HEK293 (cell line): ENCODE measurements around the gene UROC1.

ENCODE experiments used
- HOXD13 ChIP-seq: sonication (generic); formaldehyde crosslinking; IDR thresholded peaks from 2 replicates; pipeline ENCODE4 v1.8.0; 2022; ENCODE audit warnings: missing genetic modification reagents, borderline replicate concordance
- IKZF3 ChIP-seq: fragments of 450-650 bp; IDR thresholded peaks from 2 replicates; pipeline ENCODE4 v1.5.0; 2018; ENCODE audit warnings: missing biosample characterization, mild to moderate bottlenecking, missing genetic modification characterization, moderate library complexity
- ZBTB17 ChIP-seq: fragments of 450-650 bp; formaldehyde crosslinking; IDR thresholded peaks from 2 replicates; pipeline ENCODE4 v1.5.1; 2016; ENCODE audit warnings: missing biosample characterization, missing genetic modification characterization
- ZBTB20 ChIP-seq: fragments of 450-650 bp; formaldehyde crosslinking; IDR thresholded peaks from 2 replicates; pipeline ENCODE4 v1.5.1; 2016; ENCODE audit warnings: missing biosample characterization, missing genetic modification characterization
- ZBTB7A ChIP-seq: fragments of 450-650 bp; formaldehyde crosslinking; IDR thresholded peaks from 2 replicates; pipeline ENCODE4 v1.5.1; 2016; ENCODE audit warnings: low read depth, missing biosample characterization, missing genetic modification characterization
- ZEB2 ChIP-seq: fragments of 450-650 bp; formaldehyde crosslinking; IDR thresholded peaks from 2 replicates; pipeline ENCODE4 v1.5.1; 2016; ENCODE audit warnings: missing biosample characterization, missing genetic modification characterization
- ZFP3 ChIP-seq: fragments of 450-650 bp; formaldehyde crosslinking; IDR thresholded peaks from 2 replicates; pipeline ENCODE4 v1.5.1; 2016; ENCODE audit warnings: low read depth, missing biosample characterization, missing genetic modification characterization
- ZFP37 ChIP-seq: fragments of 450-650 bp; formaldehyde crosslinking; IDR thresholded peaks from 2 replicates; pipeline ENCODE4 v1.5.1; 2016; ENCODE audit warnings: missing biosample characterization, missing genetic modification characterization
- ZNF221 ChIP-seq: fragments of 450-650 bp; formaldehyde crosslinking; IDR thresholded peaks from 2 replicates; pipeline ENCODE4 v1.5.1; 2017; ENCODE audit warnings: missing biosample characterization, missing genetic modification characterization, borderline replicate concordance
- ZNF24 ChIP-seq: fragments of 450-650 bp; formaldehyde crosslinking; IDR thresholded peaks from 2 replicates; pipeline ENCODE4 v1.5.1; 2016; ENCODE audit warnings: missing biosample characterization, missing genetic modification characterization
- ZNF324 ChIP-seq: fragments of 450-650 bp; formaldehyde crosslinking; IDR thresholded peaks from 2 replicates; pipeline ENCODE4 v1.5.1; 2016; ENCODE audit warnings: missing biosample characterization, missing genetic modification characterization
- ZNF341 ChIP-seq: fragments of 450-650 bp; formaldehyde crosslinking; IDR thresholded peaks from 2 replicates; pipeline ENCODE4; 2016; ENCODE audit warnings: low read depth, missing biosample characterization, missing genetic modification characterization
- ZNF354C ChIP-seq: fragments of 450-650 bp; formaldehyde crosslinking; IDR thresholded peaks from 2 replicates; pipeline ENCODE4 v1.5.1; 2016; ENCODE audit warnings: missing biosample characterization, missing genetic modification characterization, low read depth, borderline replicate concordance
- ZNF449 ChIP-seq: fragments of 450-650 bp; formaldehyde crosslinking; IDR thresholded peaks from 2 replicates; pipeline ENCODE4 v1.5.1; 2017; ENCODE audit warnings: missing biosample characterization, mild to moderate bottlenecking, missing genetic modification characterization, moderate library complexity
- ZNF514 ChIP-seq: fragments of 450-650 bp; formaldehyde crosslinking; IDR thresholded peaks from 2 replicates; pipeline ENCODE4 v1.5.1; 2016; ENCODE audit warnings: missing biosample characterization, missing genetic modification characterization
- ZNF544 ChIP-seq: fragments of 450-650 bp; formaldehyde crosslinking; IDR thresholded peaks from 2 replicates; pipeline ENCODE4 v1.5.0; 2017; ENCODE audit warnings: missing biosample characterization, missing genetic modification characterization
- ZNF596 ChIP-seq: fragments of 450-650 bp; IDR thresholded peaks from 2 replicates; pipeline ENCODE4 v1.5.0; 2018; ENCODE audit warnings: missing biosample characterization, mild to moderate bottlenecking, missing genetic modification characterization, moderate library complexity
- ZNF621 ChIP-seq: fragments of 450-650 bp; formaldehyde crosslinking; IDR thresholded peaks from 2 replicates; pipeline ENCODE4 v1.5.1; 2017; ENCODE audit warnings: missing biosample characterization, missing genetic modification characterization
- ZNF629 ChIP-seq: fragments of 450-650 bp; formaldehyde crosslinking; IDR thresholded peaks from 2 replicates; pipeline ENCODE4 v1.5.1; 2017; ENCODE audit warnings: missing biosample characterization, missing genetic modification characterization
- ZNF792 ChIP-seq: fragments of 450-650 bp; formaldehyde crosslinking; IDR thresholded peaks from 2 replicates; pipeline ENCODE4 v1.5.1; 2016; ENCODE audit warnings: missing biosample characterization, missing genetic modification characterization
- ZSCAN18 ChIP-seq: fragments of 450-650 bp; formaldehyde crosslinking; IDR thresholded peaks from 2 replicates; pipeline ENCODE4 v1.5.1; 2016; ENCODE audit warnings: missing biosample characterization, missing genetic modification characterization
- TF ChIP-seq, protein P1 (sequence below): fragments of 450-650 bp; formaldehyde crosslinking; IDR thresholded peaks from 2 replicates; pipeline ENCODE4 v1.5.1; 2016; ENCODE audit warnings: missing biosample characterization, missing genetic modification characterization, borderline replicate concordance
- TF ChIP-seq, protein P2 (sequence below): fragments of 450-650 bp; formaldehyde crosslinking; IDR thresholded peaks from 2 replicates; pipeline ENCODE4 v1.5.1; 2016; ENCODE audit warnings: missing biosample characterization, missing genetic modification characterization, borderline replicate concordance
- TF ChIP-seq, protein P3 (sequence below): sonication (generic); formaldehyde crosslinking; IDR thresholded peaks from 2 replicates; pipeline ENCODE4 v1.8.1; 2022; ENCODE audit warnings: mild to moderate bottlenecking, moderate library complexity, missing genetic modification reagents

Gene UROC1

GRCh38 chr3:126472277-126473006 lies 45.1 kb downstream of the UROC1 start (continued):
- TF ChIP-seq ZNF544 (tag by site-specific recombination) (no peak), ZNF221 (tag by site-specific recombination) (no peak), ZNF792 (tag by site-specific recombination) (no peak), ZNF341 (no peak), ZBTB7A (tag by site-specific recombination) (no peak), ZBTB20 (peak; percentile 41; the same call in 1 of the 2 replicates), ZEB2 (tag by site-specific recombination) (peak; percentile 75), ZNF24 (tag by site-specific recombination) (no peak), ZNF514 (no peak), ZNF449 (tag by site-specific recombination) (no peak), ZNF324 (tag by site-specific recombination) (0 out of 2 replicates have a peak, but pooled peaks have one; percentile 38), ZNF629 (peak; percentile 55; the same call in 1 of the 2 replicates), ZSCAN18 (tag by site-specific recombination) (no peak), ZNF354C (tag by site-specific recombination) (no peak), ZNF621 (tag by site-specific recombination) (no peak), IKZF3 (peak; percentile 50; the same call in 1 of the 2 replicates), HOXD13 (CRISPR knock-in tag) (no peak), ZFP3 (tag by site-specific recombination) (no peak), ZFP37 (no peak), ZBTB17 (tag by site-specific recombination) (peak; percentile 86), ZNF596 (tag by site-specific recombination) (no peak)
- TF ChIP-seq, protein P1, sequence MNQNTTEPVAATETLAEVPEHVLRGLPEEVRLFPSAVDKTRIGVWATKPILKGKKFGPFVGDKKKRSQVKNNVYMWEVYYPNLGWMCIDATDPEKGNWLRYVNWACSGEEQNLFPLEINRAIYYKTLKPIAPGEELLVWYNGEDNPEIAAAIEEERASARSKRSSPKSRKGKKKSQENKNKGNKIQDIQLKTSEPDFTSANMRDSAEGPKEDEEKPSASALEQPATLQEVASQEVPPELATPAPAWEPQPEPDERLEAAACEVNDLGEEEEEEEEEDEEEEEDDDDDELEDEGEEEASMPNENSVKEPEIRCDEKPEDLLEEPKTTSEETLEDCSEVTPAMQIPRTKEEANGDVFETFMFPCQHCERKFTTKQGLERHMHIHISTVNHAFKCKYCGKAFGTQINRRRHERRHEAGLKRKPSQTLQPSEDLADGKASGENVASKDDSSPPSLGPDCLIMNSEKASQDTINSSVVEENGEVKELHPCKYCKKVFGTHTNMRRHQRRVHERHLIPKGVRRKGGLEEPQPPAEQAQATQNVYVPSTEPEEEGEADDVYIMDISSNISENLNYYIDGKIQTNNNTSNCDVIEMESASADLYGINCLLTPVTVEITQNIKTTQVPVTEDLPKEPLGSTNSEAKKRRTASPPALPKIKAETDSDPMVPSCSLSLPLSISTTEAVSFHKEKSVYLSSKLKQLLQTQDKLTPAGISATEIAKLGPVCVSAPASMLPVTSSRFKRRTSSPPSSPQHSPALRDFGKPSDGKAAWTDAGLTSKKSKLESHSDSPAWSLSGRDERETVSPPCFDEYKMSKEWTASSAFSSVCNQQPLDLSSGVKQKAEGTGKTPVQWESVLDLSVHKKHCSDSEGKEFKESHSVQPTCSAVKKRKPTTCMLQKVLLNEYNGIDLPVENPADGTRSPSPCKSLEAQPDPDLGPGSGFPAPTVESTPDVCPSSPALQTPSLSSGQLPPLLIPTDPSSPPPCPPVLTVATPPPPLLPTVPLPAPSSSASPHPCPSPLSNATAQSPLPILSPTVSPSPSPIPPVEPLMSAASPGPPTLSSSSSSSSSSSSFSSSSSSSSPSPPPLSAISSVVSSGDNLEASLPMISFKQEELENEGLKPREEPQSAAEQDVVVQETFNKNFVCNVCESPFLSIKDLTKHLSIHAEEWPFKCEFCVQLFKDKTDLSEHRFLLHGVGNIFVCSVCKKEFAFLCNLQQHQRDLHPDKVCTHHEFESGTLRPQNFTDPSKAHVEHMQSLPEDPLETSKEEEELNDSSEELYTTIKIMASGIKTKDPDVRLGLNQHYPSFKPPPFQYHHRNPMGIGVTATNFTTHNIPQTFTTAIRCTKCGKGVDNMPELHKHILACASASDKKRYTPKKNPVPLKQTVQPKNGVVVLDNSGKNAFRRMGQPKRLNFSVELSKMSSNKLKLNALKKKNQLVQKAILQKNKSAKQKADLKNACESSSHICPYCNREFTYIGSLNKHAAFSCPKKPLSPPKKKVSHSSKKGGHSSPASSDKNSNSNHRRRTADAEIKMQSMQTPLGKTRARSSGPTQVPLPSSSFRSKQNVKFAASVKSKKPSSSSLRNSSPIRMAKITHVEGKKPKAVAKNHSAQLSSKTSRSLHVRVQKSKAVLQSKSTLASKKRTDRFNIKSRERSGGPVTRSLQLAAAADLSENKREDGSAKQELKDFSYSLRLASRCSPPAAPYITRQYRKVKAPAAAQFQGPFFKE (tag by site-specific recombination): no peak
- TF ChIP-seq, protein P2, sequence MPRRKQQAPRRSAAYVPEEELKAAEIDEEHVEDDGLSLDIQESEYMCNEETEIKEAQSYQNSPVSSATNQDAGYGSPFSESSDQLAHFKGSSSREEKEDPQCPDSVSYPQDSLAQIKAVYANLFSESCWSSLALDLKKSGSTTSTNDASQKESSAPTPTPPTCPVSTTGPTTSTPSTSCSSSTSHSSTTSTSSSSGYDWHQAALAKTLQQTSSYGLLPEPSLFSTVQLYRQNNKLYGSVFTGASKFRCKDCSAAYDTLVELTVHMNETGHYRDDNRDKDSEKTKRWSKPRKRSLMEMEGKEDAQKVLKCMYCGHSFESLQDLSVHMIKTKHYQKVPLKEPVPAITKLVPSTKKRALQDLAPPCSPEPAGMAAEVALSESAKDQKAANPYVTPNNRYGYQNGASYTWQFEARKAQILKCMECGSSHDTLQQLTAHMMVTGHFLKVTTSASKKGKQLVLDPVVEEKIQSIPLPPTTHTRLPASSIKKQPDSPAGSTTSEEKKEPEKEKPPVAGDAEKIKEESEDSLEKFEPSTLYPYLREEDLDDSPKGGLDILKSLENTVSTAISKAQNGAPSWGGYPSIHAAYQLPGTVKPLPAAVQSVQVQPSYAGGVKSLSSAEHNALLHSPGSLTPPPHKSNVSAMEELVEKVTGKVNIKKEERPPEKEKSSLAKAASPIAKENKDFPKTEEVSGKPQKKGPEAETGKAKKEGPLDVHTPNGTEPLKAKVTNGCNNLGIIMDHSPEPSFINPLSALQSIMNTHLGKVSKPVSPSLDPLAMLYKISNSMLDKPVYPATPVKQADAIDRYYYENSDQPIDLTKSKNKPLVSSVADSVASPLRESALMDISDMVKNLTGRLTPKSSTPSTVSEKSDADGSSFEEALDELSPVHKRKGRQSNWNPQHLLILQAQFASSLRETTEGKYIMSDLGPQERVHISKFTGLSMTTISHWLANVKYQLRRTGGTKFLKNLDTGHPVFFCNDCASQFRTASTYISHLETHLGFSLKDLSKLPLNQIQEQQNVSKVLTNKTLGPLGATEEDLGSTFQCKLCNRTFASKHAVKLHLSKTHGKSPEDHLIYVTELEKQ (tag by site-specific recombination): no peak
- TF ChIP-seq, protein P3, sequence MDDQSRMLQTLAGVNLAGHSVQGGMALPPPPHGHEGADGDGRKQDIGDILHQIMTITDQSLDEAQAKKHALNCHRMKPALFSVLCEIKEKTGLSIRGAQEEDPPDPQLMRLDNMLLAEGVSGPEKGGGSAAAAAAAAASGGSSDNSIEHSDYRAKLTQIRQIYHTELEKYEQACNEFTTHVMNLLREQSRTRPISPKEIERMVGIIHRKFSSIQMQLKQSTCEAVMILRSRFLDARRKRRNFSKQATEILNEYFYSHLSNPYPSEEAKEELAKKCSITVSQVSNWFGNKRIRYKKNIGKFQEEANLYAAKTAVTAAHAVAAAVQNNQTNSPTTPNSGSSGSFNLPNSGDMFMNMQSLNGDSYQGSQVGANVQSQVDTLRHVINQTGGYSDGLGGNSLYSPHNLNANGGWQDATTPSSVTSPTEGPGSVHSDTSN (CRISPR knock-in tag): no peak
